OCI-LY1 (cell line): ENCODE results near the gene SYNPO2.

Experiments
- CTCF ChIP-seq: fragments of 200-600 bp; sonication (generic), shearing (Covaris generic); IDR thresholded peaks from 2 replicates; pipeline ENCODE4 v1.5.1; 2017; ENCODE audit warnings: mild to moderate bottlenecking, antibody characterized with exemption, low read length, moderate library complexity, mixed read lengths
- EZH2 ChIP-seq: fragments of 200-600 bp; sonication (generic), shearing (Covaris generic); IDR thresholded peaks from 2 replicates; pipeline ENCODE4 v1.8.0; 2017; ENCODE audit warnings: borderline replicate concordance, mixed run types, mild to moderate bottlenecking, antibody characterized with exemption, low read length, moderate library complexity, mixed read lengths

DNA sequence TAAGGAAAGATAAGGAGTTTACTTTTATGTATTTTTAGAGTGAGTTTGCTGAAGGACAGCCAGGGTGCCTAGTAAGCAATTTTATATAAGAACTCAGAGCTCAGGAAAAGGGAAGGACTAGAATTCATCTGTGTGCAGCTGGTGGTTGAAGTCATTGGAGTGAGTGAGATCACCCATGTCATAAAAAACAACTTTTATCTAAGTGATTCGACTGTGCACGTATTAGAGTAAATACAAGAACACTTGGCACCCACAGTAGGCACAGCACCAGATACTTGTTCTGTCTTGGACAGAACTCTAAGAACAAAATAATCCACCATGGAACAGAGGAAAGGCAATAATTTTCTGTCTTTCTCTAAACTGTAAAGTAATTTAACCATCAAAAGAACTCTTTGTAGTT lies 31.6 kb downstream of the SYNPO2 start:
- TF ChIP-seq CTCF (no peak), EZH2 (no peak)
